Cardiac fibroblast (primary cell): ENCODE data around the gene NEDD8.

ENCODE experiments used
- DNase-seq, 2 donors: peaks; one replicate each; pipeline versions ENCODE4 v3.0.0 to v3.0.0-alpha.2; 2010; ENCODE audit warnings: low read depth in 2 of 2
- H3K4me3 ChIP-seq, 2 donors: replicated peaks in 1 of 2; 1 replicate in 1 of 2; 2 replicates in 1 of 2; pipeline ENCODE4 v1.5.1; 2011; ENCODE audit warnings: low read depth in 2 of 2, low read length in 2 of 2, mild to moderate bottlenecking in 2 of 2, moderate library complexity in 1 of 2
- TF ChIP-seq, protein P1 (sequence below): IDR thresholded peaks from one replicate; pipeline ENCODE4 v1.5.1; 2011; ENCODE audit warnings: low read depth, mild to moderate bottlenecking, low read length, inconsistent platforms

The NEDD8 gene

DNA sequence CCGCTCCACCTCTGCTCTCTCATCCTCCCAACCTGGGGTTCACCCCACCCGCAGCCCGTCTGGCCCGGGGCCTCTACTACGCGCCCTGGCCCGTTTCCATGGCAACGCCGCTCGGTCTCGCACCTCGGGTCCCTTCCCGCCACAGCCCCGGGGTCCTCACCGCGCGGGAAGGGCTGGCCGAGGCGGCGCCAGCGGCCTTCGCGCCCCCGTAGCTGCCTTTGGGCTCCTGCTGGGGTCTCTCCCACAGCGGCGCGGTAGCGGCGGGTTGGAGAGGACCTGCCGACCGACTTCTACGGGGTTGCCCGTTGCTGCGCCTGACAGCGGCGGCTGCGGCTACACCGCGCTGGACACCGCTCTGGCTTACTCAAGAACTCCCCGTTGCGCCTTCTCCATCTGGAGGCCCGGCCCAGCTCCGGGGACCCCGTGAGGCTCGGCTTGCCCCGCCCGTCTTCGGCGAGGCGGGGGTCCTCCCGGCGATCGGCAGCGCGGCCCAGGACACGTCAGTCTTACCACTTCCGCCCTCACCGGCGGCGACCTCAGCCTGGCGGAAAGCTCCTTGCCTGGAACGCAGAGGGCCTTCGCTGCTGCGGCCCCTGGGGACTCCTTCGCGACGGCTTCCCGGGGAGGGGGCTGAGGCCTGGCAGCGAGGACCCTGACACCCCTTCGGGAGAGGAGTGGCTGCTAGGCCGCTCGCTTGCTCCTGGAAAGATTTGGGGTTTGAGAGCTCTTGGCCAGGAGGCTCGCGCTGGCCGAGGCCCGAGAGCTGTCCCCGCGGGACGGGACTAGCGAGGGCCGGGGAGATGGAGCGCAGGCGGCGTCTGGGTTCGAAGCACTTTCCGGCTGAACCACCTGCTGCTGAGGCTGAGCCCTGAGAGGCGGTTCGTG lies 36.7 kb downstream of the NEDD8 start, which contains the start of gene TM9SF1:
TSS of gene TM9SF1 (minus strand) at position 256 of the 885 bp plus-strand sequence. CDS start 422 bp downstream, outside the sequence.
- TF ChIP-seq, protein P1, sequence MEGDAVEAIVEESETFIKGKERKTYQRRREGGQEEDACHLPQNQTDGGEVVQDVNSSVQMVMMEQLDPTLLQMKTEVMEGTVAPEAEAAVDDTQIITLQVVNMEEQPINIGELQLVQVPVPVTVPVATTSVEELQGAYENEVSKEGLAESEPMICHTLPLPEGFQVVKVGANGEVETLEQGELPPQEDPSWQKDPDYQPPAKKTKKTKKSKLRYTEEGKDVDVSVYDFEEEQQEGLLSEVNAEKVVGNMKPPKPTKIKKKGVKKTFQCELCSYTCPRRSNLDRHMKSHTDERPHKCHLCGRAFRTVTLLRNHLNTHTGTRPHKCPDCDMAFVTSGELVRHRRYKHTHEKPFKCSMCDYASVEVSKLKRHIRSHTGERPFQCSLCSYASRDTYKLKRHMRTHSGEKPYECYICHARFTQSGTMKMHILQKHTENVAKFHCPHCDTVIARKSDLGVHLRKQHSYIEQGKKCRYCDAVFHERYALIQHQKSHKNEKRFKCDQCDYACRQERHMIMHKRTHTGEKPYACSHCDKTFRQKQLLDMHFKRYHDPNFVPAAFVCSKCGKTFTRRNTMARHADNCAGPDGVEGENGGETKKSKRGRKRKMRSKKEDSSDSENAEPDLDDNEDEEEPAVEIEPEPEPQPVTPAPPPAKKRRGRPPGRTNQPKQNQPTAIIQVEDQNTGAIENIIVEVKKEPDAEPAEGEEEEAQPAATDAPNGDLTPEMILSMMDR: no peak

DNA sequence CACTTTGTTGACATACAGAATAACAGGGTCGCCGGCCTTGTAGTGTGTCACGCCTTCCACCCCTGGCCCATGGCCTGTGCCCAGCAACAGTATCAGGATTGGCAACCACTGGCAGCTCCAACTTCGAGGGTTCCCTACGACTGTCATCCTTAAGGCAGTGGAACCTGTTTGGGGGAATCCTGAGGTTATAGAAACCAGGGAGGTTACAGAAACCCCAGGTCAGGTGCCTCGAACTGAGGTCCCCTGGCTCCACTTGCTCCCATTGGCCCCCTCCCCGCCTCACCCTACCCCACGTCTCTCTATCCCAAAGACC lies 37.3 kb downstream of the NEDD8 start:
- no peak for DNase-seq
- TF ChIP-seq, protein P1: no peak

More for the DNA sequence above, 36.7 kb downstream of the NEDD8 start, which contains the start of gene TM9SF1:
- peak within 1 kb of the TSS; percentile 84 to 93 for H3K4me3 ChIP-seq
- DNase-seq: peak; percentile 89 to 92

DNA sequence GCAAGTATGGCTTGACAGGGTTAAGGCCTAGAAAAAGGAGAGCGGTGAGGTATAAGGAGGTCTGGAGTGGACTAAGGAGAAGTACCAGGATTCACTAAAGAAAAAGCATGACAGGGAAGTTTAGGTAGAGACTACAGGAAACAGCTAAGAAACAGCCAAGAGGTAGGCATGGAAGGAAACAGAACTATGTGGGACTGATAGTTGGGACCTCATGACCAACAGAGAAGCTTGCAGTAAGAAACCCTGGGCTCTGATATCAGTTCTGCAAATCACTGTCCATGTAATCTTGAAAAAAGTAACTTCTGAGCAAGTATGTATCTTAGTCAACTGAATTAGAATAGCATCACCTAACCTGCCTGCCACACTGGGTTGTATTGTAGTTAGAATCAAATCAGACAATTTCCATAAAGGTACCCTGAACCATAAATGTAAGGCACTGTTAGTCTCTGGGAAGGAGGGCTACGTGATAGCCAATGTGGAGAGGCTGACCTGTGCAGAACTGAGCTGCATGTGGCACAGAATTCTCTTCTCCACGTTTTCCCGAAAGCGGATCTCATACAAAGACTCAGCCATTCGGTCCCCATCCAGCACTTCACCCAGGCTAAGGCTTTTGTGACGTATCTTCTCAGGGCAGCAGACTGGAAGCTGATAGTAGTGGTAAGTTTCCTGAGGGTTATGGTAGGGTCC lies 37.8 kb downstream of the NEDD8 start:
- DNase-seq: no peak
- TF ChIP-seq, protein P1: no peak
- H3K4me3 ChIP-seq: peak overlapping the region; percentile 84 to 93

More for the DNA sequence above, 37.3 kb downstream of the NEDD8 start:
- H3K4me3 ChIP-seq: peak overlapping the region; percentile 84 to 93

DNA sequence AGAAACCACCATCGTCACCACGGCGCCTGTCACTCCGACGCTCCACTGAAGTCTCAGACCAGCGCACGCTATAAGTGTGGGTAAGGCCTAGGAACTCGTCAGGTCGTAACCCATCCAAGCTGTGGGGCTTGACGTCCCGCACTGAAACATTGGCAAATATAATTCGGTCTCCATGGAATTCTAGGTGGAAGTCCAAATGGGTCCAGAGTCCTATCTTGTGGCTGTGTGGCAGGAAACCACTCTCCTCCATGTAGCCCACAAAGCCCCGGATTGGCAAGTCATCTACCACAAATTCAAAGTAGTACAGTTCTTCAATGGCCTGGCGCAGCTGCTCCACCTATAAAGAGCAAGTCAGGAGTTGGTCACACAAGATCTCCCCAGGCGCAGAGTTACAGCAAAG lies 39.2 kb downstream of the NEDD8 start:
- TF ChIP-seq, protein P1: no peak
- DNase-seq: no peak
- no peak overlapping the region for H3K4me3 ChIP-seq

DNA sequence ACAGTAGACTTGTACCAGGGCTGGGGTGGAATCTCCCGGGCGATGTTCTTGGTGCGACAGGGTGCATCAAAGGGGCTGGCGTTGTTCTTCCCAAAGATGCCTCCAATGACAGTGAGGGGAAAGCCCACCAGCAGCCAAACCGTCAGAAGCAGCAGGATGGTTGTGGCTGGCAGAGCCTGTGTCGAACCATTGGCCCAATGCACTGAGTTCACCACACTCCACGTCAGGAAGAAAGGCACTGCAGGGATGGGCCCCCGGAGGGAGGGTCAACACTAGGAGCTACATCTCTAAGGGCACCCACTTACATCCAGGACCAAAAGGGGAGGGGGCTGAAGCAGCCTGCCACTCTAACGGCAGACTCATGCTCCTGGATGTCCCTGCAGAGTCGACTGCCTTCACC lies 41.8 kb downstream of the NEDD8 start:
- no peak overlapping the region for H3K4me3 ChIP-seq
- DNase-seq: no peak
- TF ChIP-seq, protein P1: no peak

DNA sequence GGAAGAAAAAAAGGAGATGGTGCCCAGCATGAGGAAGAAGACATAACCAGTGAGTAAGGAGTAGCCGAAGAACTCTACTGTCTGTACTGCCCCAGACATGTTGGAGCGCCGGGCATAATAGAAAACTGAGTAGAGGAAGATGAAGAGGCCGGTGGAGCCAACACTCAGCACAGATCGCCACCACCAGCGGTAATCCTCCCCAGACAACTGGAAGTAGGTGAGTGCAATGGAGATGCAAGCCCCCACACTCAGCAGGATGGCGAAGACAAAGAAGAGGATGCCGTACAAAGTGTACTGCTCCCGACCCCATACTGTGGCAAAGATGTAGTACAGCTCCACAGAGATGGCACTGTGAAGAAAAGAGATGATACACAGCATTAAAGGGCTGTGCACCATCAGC lies 42.7 kb downstream of the NEDD8 start:
- TF ChIP-seq, protein P1: no peak
- no peak for DNase-seq
- H3K4me3 ChIP-seq: no peak overlapping the region
